Vagina (tissue), 2 donors: ENCODE data around the gene PNMA1.

Source experiments
- CTCF ChIP-seq, 3 experiments: fragments of 450-650 bp in 2 of 3; fragments of 200-600 bp in 1 of 3; sonication (generic) in 1 of 3; IDR thresholded peaks; one replicate each; pipeline ENCODE4 v1.5.1; 2017 to 2019; ENCODE audit warnings: antibody characterized with exemption in 3 of 3, mild to moderate bottlenecking in 2 of 3, moderate library complexity in 2 of 3
- POLR2A ChIP-seq, 2 donors: fragments of 450-650 bp; IDR thresholded peaks; one replicate each; pipeline ENCODE4 v1.6.1; 2017; ENCODE audit warnings: antibody characterized with exemption in 2 of 2, mild to moderate bottlenecking in 2 of 2, moderate library complexity in 2 of 2

- no peak for TF ChIP-seq POLR2A (IDR thresholded peaks at IDR 0.05)
- no peak for TF ChIP-seq CTCF (IDR thresholded peaks at IDR 0.05)
Measured at GRCh38 chr14:73712071-73712506, 2.1 kb downstream of the PNMA1 start.
